COR-L47 (cell line): ENCODE data around the gene CD59.
"Not testable (repeated sequence)": the region's sequence is repeated elsewhere in the genome, so short reads cannot be mapped to it uniquely, and the experiment has no call there.

Source experiments
- DNase-seq: peaks from one replicate; lab custom pipeline; 2025; lab: John Stamatoyannopoulos, UW

CD59 gene

DNA sequence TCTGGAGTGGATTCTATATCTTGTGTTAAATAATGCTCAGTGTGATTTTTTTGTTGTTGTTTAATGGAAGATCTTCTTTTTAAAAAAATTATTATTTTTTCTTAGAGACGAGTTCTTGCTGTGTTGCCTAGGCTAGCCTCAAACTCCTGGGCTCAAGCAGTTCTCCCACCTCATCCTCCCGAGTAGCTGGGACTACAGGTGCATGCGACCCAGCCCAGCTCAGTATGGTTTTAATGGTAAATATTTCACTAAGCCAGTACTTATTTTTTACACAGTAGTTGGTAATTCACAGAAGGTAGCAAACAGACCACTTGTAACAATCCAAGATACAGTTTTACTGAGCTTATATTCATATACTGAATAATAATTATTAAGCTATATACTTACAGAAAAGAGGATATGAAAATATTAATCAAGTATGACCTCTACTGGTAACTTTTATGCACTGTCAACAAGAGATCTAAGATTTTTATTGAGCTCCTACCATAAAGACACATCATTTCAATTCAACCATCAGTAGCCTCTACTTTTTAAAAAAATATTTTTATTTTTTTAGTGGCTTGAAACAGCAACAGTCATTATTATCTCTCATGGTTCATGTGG lies 6.1 kb upstream of the CD59 start:
- DNase-seq, result no peak

DNA sequence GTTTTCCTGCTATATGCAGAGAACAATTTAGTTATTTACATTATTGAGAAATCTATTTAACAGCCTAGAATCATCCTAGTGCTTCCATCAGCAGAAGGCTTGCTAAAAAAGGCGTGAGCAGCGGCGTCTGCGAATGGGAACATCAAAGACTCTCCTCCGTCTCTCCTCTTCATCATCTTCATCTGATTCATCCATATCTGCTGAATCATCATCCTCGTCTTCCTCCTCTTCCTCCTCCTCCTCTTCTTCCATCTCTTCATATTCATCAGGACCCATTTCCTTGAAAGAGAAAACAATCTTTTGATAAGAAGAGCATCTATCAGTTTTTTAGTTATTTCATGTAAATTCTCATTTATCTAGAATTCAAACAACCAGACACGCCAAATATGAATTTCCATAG lies 5.6 kb upstream of the CD59 start:
- DNase-seq, result no peak

- DNase-seq, result no peak
These were observed 1.2 kb upstream of the CD59 start for GRCh38 chr11:33737362-33737821.

DNA sequence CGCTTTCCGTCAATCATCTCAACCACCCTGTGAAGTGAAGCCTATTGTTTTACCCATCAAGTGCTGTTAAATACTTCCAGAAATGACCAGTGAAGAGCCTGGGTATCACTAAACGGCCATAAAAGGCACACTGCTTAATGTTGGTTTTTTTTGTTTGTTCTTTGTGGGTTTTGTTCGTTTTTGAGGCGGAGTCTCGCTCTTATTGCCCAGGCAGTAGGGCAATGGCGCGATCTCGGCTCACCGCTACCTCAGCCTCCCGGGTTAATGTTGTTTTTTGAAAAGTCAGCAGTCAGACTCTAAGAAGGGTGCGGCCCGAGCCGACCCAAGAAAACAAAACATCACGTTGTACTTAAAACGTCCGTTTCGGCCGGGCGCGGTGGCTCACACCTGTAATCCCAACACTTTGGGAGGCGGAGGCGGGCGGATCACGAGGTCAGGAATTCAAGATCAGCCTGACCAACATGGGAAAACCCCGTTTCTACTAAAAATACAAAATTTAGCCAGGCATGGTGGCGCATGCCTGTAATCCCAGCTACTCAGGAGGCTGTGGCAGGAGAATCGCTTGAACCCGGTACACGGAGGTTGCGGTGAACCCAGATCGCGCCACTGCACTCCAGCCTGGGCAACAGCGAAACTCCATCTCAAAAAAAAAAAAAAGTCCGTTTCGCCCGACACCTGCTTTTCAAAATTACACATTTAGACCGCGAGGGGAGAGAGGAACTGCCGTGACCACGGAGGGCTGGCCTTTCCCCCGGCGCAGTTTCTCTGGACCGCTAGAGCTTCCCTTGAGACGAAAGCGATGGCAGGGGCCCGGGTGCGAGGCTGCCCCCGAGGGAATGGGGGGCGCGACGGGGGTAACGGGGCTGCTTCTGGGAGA lies 714 bp downstream of the CD59 start:
- DNase-seq, result no peak

DNA sequence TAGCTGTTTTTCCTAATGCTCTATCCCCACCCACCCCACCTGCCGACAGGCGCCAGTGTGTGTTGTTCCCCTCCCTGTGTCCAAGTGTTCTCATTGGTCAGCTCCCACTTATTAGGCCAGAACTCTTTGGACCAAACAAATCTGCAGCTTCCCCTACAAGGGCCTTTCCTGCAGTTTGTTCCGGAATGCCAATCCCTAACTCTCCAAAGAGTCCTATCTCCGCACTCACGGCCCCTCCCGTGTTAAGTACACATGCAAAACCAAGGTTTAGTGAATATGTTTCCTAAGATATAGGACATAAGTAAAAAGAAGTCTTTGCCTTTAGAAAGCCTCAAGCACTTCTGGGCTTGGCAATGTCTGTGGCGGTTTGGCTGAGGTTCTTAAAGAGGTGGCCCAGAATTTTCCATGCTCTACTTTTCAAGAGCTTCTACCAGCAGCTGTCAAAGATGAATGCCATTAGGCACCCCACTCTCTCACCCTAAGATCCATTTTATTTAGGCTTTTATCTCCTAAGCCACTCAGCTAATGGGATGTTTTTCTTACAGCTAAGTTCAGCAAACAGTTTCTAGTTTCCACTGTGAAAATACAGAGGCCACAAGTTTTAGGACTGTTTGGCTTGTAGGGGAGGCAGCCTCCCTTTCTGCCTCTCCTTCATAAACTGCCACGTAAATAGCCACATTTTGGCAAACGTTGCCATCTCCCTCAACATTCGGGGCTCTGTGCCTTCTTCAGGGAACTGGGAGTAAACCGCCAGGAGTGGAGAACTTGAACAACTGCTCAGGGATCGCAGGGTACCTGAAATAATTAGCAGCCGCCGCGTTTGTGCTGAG lies 1.6 kb downstream of the CD59 start:
- no peak for DNase-seq

- no peak for DNase-seq
These were observed 2.2 kb downstream of the CD59 start for GRCh38 chr11:33733980-33734379.

DNA sequence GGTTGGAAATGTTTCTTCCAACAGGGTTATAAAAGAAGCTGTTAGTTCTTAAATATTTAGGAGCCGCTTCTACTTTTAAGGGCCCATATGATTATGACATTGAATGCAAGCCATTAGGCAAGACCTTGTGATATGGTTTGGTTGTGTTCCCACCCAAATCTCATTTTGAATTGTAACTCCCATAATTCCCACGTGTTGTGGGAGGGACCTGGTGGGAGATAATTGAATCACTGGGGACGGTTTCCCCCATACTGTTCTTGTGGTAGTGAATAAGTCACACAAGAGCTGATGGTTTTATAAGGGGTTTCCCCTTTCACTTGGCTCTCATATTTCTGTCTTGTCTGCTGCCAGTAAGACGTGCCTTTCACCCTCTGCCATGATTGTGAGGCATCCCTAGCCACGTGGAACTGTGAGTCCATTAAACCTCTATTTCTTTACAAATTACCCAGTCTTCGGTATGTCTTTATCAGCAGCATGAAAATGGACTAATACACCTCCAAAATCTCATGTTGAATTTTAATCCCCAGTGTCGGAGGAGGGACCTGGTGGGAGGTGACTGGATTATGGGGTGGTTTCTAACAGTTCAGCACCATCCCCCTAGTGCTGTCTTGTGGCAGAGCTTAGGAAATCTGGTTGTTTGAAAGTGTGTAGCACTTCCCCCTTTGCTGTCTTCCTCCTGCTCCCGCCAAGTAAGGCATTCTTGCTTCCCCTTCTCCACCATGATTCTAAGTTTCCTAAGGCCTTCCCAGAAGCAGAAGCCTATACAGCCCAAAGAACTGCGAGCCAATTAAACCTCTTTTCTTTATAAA lies 4.3 kb downstream of the CD59 start:
- DNase-seq, result no peak

GRCh38 chr11:33730716-33731115 lies 5.5 kb downstream of the CD59 start:
- DNase-seq, result no peak

DNA sequence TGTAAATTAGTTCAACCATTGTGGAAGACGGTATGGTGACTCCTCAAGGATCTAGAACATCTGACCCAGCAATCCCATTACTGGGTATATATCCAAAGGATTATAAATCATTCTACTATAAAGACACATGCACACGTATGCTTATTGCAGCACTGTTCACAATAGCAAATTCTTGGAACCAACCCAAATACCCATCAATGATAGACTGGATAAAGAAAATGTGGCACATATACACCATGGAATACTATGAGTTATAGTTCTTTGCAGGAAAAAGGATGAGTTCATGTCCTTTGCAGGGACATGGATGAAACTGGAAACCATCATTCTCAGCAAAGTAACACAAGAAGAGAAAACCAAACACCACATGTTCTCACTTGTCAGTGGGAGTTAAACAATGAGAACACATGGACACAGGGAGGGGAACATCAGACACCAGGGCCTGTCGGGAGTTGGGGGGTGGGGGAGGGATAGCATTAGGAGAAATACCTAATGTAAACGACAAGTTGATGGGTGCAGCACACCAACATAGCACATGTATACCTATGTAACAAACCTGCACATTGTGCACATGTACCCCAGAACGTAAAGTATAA lies 7.1 kb downstream of the CD59 start:
- not testable (repeated sequence) for DNase-seq

DNA sequence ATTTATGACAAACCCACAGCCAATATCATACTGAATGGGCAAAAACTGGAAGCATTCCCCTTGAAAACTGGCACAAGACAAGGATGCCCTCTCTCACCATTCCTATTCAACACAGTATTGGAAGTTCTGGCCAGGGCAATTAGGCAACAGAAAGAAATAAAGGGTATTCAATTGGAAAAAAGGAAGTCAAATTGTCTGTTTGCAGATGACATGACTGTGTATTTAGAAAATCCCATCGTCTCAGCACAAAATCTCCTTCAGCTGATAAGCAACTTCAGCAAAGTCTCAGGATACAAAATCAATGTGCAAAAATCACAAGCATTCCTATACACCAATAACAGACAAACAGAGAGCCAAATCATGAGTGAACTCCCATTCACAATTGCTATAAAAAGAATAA lies 8.7 kb downstream of the CD59 start:
- not testable (repeated sequence) for DNase-seq

GRCh38 chr11:33725496-33725895 lies 10.7 kb downstream of the CD59 start:
- no peak for DNase-seq

DNA sequence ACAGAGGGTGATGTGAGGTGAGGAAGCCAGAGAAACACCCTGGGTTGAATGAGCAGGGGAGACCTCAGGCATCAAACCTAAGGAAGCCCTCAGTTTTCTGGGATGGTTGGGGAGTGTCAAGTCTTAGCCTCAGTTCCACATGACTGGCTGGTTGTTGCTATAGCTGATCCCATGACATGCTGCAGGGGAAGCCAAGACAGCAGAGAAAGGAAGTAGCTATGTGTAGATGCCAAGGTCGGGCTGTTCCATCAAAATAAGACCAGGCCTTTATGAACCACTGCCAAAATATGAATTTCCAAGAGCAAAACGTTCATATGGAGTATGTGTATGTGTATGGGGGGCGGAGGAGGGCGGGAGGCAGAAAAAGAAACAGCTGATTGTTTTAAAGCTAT lies 11.6 kb downstream of the CD59 start:
- DNase-seq, result no peak

- DNase-seq, result no peak
These were observed 12.9 kb downstream of the CD59 start for GRCh38 chr11:33723238-33723881.

DNA sequence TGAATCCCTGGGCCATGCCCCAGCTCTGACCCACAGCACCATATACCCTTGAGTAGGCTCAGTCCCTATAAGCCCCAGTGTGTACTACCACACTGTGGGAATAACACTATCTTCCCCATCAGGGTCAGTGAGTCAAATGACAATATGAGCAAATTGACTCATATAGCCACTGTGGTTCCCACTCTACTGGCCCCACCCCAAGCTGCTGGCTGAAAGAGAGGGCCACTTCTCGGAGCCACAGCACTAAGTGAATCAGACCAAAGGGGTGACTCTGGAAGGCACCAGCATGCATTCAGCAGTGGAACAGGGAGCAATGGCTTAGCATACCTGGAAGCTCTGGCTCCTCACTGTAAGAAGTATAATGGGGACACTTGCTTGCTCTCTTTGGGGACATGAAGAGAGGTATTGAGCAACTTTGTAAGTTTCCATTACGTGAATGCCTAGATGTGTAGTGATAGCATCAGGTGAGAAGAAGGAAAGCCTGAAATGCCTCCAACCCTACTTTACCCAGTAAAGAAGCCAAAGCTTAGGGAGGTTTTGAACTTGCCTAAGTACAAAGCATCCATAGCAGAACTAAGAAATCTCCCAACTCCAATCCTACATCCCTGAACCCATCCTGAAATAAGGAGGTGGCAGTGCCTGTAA lies 13.5 kb downstream of the CD59 start:
- no peak for DNase-seq

DNA sequence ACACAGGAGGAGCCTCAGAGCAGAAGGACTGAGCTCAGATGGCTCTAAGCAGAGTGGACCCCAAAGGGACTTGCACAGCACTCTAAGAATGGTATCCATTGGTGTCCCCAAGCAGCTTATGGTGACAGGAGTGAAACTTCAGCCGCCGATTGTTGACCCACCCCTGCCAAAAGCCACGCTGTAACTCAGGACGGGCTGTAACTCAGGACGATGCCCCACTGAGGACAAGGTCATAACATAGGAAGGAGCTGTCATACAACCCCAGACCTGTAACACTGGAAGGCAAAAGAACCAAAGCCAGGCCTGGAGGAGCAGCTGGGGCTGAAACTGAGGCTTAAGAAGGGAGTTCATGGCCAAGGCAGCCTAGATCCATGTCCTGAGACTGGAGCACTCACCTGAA lies 14.2 kb downstream of the CD59 start:
- no peak for DNase-seq

DNA sequence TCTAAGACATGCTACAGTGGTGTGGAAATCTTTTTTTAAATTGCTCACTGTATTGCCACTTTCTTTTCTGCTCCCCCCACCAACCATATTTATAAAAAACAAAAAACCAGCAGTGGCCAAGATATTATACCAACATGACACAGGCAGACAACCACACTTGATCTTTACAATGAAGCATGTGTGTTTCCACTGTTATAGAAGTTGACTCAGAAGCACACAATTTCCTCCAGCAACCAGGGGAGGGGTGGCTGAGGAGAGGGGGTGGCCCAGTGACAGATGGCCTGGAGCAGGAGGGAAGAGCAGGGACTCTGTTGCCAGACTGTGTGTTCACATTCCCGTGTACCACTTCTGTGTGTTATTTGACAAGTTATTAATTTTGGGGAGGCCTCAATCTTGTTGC lies 14.8 kb downstream of the CD59 start:
- DNase-seq, result no peak

GRCh38 chr11:33719587-33719986 lies 16.6 kb downstream of the CD59 start:
- DNase-seq, result no peak

- no peak for DNase-seq
These were observed 17.8 kb downstream of the CD59 start for GRCh38 chr11:33718440-33718839.

DNA sequence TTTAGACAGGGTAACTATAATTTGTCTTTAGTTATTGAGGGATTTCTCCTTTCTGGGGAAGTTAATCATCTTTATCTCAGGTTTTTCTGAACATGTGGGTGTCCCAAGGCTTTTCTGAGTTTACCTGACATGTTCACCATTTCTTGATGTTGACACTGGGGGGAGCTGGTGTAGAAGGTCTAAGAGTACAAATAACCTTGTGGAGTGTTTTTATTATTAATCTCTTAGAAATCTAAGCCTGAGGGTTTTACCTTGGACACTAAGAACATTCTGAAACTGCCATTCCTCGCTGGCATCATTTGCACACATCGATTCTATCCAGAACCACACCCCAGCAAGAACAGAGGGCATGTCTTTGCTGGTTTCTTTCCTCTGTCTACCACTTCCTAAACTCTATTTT lies 20.0 kb downstream of the CD59 start:
- DNase-seq, result no peak

DNA sequence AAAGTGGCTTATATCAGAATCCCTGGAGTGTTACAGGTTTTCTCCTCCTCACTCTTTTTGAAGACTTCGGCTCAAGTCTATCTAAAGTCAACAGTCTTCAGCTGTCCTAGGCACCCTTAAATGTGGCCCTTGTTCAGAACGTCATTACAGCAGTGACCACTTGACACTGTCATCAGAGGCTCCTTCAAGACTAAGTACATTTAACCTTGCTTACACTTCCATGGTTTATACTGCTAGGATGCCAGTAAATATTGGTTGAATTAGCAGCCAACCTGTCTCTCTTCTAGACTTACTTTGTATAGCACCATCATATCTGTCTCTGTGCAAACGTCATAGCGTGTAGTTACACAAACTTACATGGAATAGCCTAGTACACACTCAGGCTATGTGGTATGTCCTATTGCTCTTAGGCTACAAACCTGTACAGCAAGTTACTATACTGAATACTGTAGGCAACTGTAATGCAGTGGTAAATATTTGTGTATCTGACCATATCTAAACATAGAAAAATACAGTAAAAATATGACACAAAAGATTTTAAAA lies 22.3 kb downstream of the CD59 start:
- DNase-seq, result no peak
